GM19397 (cell line): ENCODE results near the gene CASP8AP2.
A peak's percentile ranks its signal among the peaks of the same experiment; 100 is the strongest.
"Not testable (repeated sequence)": the region's sequence is repeated elsewhere in the genome, so short reads cannot be mapped to it uniquely, and the experiment has no call there.

Experiments
- ATAC-seq: cut with Tn5 transposase; IDR thresholded peaks from one replicate; pipeline ENCODE4 v1.9.1; 2021; ENCODE audit warnings: mild to moderate bottlenecking, moderate library complexity; ENCODE audit not compliant: unreplicated experiment

Gene CASP8AP2

GRCh38 chr6:89829472-89830169 lies at the start of gene CASP8AP2:
CASP8AP2 (plus strand) TSS chr6:89829880.
- peak; percentile 98 for ATAC-seq

- no peak for ATAC-seq
These were observed 48.3 kb upstream of the CASP8AP2 start for GRCh38 chr6:89781070-89782034.

- ATAC-seq = no peak
These were observed 47.5 kb upstream of the CASP8AP2 start for GRCh38 chr6:89782222-89782621.

GRCh38 chr6:89783293-89783692 lies 46.4 kb upstream of the CASP8AP2 start:
- ATAC-seq = not testable (repeated sequence)

- no peak for ATAC-seq
These were observed 44.8 kb upstream of the CASP8AP2 start for GRCh38 chr6:89784838-89785237.

- no peak for ATAC-seq
These were observed 42.7 kb upstream of the CASP8AP2 start for GRCh38 chr6:89786970-89787369.

GRCh38 chr6:89787660-89788328 lies 41.9 kb upstream of the CASP8AP2 start:
- ATAC-seq = no peak

- ATAC-seq = no peak
These were observed 39.7 kb upstream of the CASP8AP2 start for GRCh38 chr6:89789980-89790379.

- no peak for ATAC-seq
These were observed 39.3 kb upstream of the CASP8AP2 start for GRCh38 chr6:89790403-89790802.

- ATAC-seq = peak; percentile 64
These were observed 36.8 kb upstream of the CASP8AP2 start for GRCh38 chr6:89792881-89793280.

GRCh38 chr6:89793586-89793985 lies 36.1 kb upstream of the CASP8AP2 start:
- no peak for ATAC-seq

GRCh38 chr6:89794324-89794723 lies 35.4 kb upstream of the CASP8AP2 start:
- ATAC-seq = no peak

GRCh38 chr6:89797317-89797716 lies 32.4 kb upstream of the CASP8AP2 start:
- ATAC-seq = no peak

- no peak for ATAC-seq
These were observed 30.6 kb upstream of the CASP8AP2 start for GRCh38 chr6:89799096-89799495.

GRCh38 chr6:89799756-89800155 lies 29.9 kb upstream of the CASP8AP2 start:
- ATAC-seq = no peak

GRCh38 chr6:89803271-89803670 lies 26.4 kb upstream of the CASP8AP2 start:
- ATAC-seq = no peak

- ATAC-seq = no peak
These were observed 23.8 kb upstream of the CASP8AP2 start for GRCh38 chr6:89805814-89806371.

GRCh38 chr6:89807581-89807980 lies 22.1 kb upstream of the CASP8AP2 start:
- ATAC-seq = no peak

- not testable (repeated sequence) for ATAC-seq
These were observed 16.3 kb upstream of the CASP8AP2 start for GRCh38 chr6:89813422-89813821.

- ATAC-seq = no peak
These were observed 12.2 kb upstream of the CASP8AP2 start for GRCh38 chr6:89817481-89817880.

- ATAC-seq = peak; percentile 11
These were observed 10.7 kb upstream of the CASP8AP2 start for GRCh38 chr6:89818977-89819335.
